SK-N-SH (cell line): ENCODE measurements around the gene FHOD3. TPM values are rescaled to one million over a fixed set of nuclear protein-coding genes. Genes with fewer than 3 reads are reported as not detected.

ENCODE experiments used
- CTCF ChIA-PET: fragments of 300-600, 350-600 bp; formaldehyde crosslinking; extraction: SDS; loops from one replicate; lab custom pipeline; 2021; lab: Yijun Ruan, JAX
- POLR2A ChIA-PET: fragments of 350-600 bp; sonication (Branson Sonifier 250); formaldehyde crosslinking; extraction: SDS; loops from one replicate; lab custom pipeline; 2020; ENCODE audit warnings: antibody characterized with exemption, inconsistent platforms; lab: Yijun Ruan, JAX
- DNase-seq: peaks from one replicate; pipeline ENCODE4 v3.0.0; 2012
- H2AFZ ChIP-seq: fragments of 200-600 bp; sonication (generic); 2 replicates; pipeline ENCODE4 v1.8.1; 2016; ENCODE audit warnings: antibody characterized with exemption, mild to moderate bottlenecking, low read depth
- H3F3A ChIP-seq: fragments of 200-600 bp; sonication (generic); replicated peaks from 2 replicates; pipeline ENCODE3; 2016; ENCODE audit warnings: antibody characterized with exemption, mild to moderate bottlenecking; ENCODE audit not compliant: insufficient read depth
- H3K27ac ChIP-seq, 2 experiments: fragments of 200-500 bp in 1 of 2; fragments of 200-600 bp in 1 of 2; sonication (Bioruptor generic) in 1 of 2; sonication (generic), shearing (Covaris generic) in 1 of 2; 2 replicates each; pipeline versions ENCODE4 v1.5.1 to v1.6.1; 2014 to 2016; ENCODE audit warnings: low read depth in 2 of 2, inconsistent platforms in 1 of 2, low read length in 1 of 2, mild to moderate bottlenecking in 1 of 2, mixed read lengths in 1 of 2
- H3K27me3 ChIP-seq: fragments of 200-600 bp; sonication (generic), shearing (Covaris generic); 2 replicates; pipeline ENCODE4 v1.6.1; 2016; ENCODE audit warnings: mixed run types; ENCODE audit not compliant: insufficient read depth
- H3K36me3 ChIP-seq, 2 experiments: fragments of 200-500 bp in 1 of 2; fragments of 200-600 bp in 1 of 2; sonication (Bioruptor generic) in 1 of 2; sonication (generic) in 1 of 2; replicated peaks in 1 of 2; 2 replicates each; pipeline versions ENCODE3 to v1.5.1; 2014 to 2016; ENCODE audit warnings: low read length in 1 of 2, mild to moderate bottlenecking in 1 of 2; ENCODE audit not compliant: insufficient read depth in 2 of 2, control insufficient read depth in 1 of 2
- H3K4me1 ChIP-seq, 2 experiments: fragments of 200-500 bp in 1 of 2; fragments of 200-600 bp in 1 of 2; sonication (Bioruptor generic) in 1 of 2; sonication (generic), shearing (Covaris generic) in 1 of 2; 2 replicates each; pipeline versions ENCODE4 v1.5.1 to v1.6.1; 2014 to 2016; ENCODE audit warnings: low read depth in 1 of 2, low read length in 1 of 2, mixed run types in 1 of 2; ENCODE audit not compliant: insufficient read depth in 2 of 2, control insufficient read depth in 1 of 2
- H3K4me2 ChIP-seq: fragments of 200-600 bp; sonication (generic), shearing (Covaris generic); 2 replicates; pipeline ENCODE4 v1.6.1; 2017; ENCODE audit warnings: mixed run types
- H3K4me3 ChIP-seq, 2 experiments: fragments of 200-500 bp in 1 of 2; fragments of 200-600 bp in 1 of 2; sonication (Bioruptor generic) in 1 of 2; sonication (generic), shearing (Covaris generic) in 1 of 2; 2 replicates each; pipeline versions ENCODE4 v1.5.1 to v1.8.1; 2014 to 2016; ENCODE audit warnings: low read depth in 2 of 2, inconsistent platforms in 1 of 2, low read length in 1 of 2, mild to moderate bottlenecking in 1 of 2, mixed read lengths in 1 of 2, moderate library complexity in 1 of 2
- H3K79me2 ChIP-seq: fragments of 200-600 bp; sonication (generic); 2 replicates; pipeline ENCODE4 v1.8.1; 2017; ENCODE audit warnings: mild to moderate bottlenecking; ENCODE audit not compliant: insufficient read depth
- H3K9ac ChIP-seq: fragments of 200-600 bp; sonication (generic); 2 replicates; pipeline ENCODE4 v1.6.1; 2017; ENCODE audit warnings: mixed run types
- H3K9me2 ChIP-seq: fragments of 200-600 bp; sonication (generic); 2 replicates; pipeline ENCODE4 v1.6.1; 2017; ENCODE audit warnings: mixed run types
- H3K9me3 ChIP-seq: fragments of 200-600 bp; sonication (generic); 2 replicates; pipeline ENCODE4 v1.6.1; 2017; ENCODE audit warnings: mixed run types, mild to moderate bottlenecking, moderate library complexity
- H4K20me1 ChIP-seq: fragments of 200-600 bp; sonication (generic); 2 replicates; pipeline ENCODE4 v1.6.1; 2017; ENCODE audit warnings: mild to moderate bottlenecking, mixed run types; ENCODE audit not compliant: insufficient read depth
- ELF1 ChIP-seq: IDR thresholded peaks from 2 replicates; pipeline ENCODE4 v1.4.0; 2012
- EP300 ChIP-seq, 2 experiments: IDR thresholded peaks; 2 replicates each; pipeline versions ENCODE4 v1.4.0 to v1.6.1; 2012; ENCODE audit warnings: borderline replicate concordance in 1 of 2, low read depth in 1 of 2, low read length in 1 of 2
- EZH2phosphoT487 ChIP-seq: fragments of 200-600 bp; sonication (generic); IDR thresholded peaks from 2 replicates; pipeline ENCODE4 v1.6.1; 2017; ENCODE audit warnings: low read depth, mixed run types, mild to moderate bottlenecking, antibody characterized with exemption, moderate library complexity, borderline replicate concordance
- FOXM1 ChIP-seq: IDR thresholded peaks from 2 replicates; pipeline ENCODE4 v1.4.0; 2012; ENCODE audit warnings: low read depth, mild to moderate bottlenecking
- GATA2 ChIP-seq: sonication (generic); formaldehyde crosslinking; IDR thresholded peaks from 2 replicates; pipeline ENCODE4 v1.5.0; 2020; ENCODE audit warnings: mild to moderate bottlenecking, missing genetic modification reagents
- JUND ChIP-seq: IDR thresholded peaks from 2 replicates; pipeline ENCODE4 v1.4.0; 2012
- MEF2A ChIP-seq: IDR thresholded peaks from 2 replicates; pipeline ENCODE4 v1.4.0; 2012; ENCODE audit warnings: low read depth, borderline replicate concordance
- MXI1 ChIP-seq: IDR thresholded peaks from 2 replicates; pipeline ENCODE4 v1.6.1; 2012; ENCODE audit warnings: mild to moderate bottlenecking, low read depth, low read length, improper control_type of control experiment
- NRF1 ChIP-seq: IDR thresholded peaks from 2 replicates; pipeline ENCODE4 v1.6.1; 2012; ENCODE audit warnings: low read depth, mild to moderate bottlenecking, low read length
- POLR2AphosphoS5 ChIP-seq: IDR thresholded peaks from 2 replicates; pipeline ENCODE4 v1.6.1; 2012; ENCODE audit warnings: low read depth, low read length
- RAD21 ChIP-seq: IDR thresholded peaks from 2 replicates; pipeline ENCODE4 v1.6.1; 2012; ENCODE audit warnings: mild to moderate bottlenecking, low read length
- RFX5 ChIP-seq: IDR thresholded peaks from 2 replicates; pipeline ENCODE4 v1.6.1; 2012; ENCODE audit warnings: mild to moderate bottlenecking, improper control_type of control experiment, low read length
- RXRA ChIP-seq: IDR thresholded peaks from 2 replicates; pipeline ENCODE4 v1.4.0; 2012; ENCODE audit warnings: low read depth, mild to moderate bottlenecking, borderline replicate concordance
- TAF1 ChIP-seq: IDR thresholded peaks from 2 replicates; pipeline ENCODE4 v1.6.1; 2012; ENCODE audit warnings: low read depth, mild to moderate bottlenecking, low read length, moderate library complexity, borderline replicate concordance
- WGBS: methylation state at CpG from one replicate; pipeline ENCODE4 v1.1.6; 2017; ENCODE audit warnings: low lambda C conversion rate; 5-methylcytosine and 5-hydroxymethylcytosine counted together
- polyA plus RNA-seq, 3 experiments: library from polyadenylated mRNA; depleted of rRNA; stranded (reverse); fragments of >200 nt; gene quantifications; 2 replicates each; pipeline ENCODE4 v1.2.3, GENCODE V29; 2012
- TF ChIP-seq, protein P1 (sequence below): IDR thresholded peaks from 2 replicates; pipeline ENCODE4 v1.4.0; 2012; ENCODE audit warnings: low read depth, borderline replicate concordance
- TF ChIP-seq, protein P2 (sequence below): IDR thresholded peaks from 2 replicates; pipeline ENCODE4; 2012
- TF ChIP-seq, protein P3 (sequence below): fragments of 150-350 bp; IDR thresholded peaks from 2 replicates; pipeline ENCODE4 v1.6.1; 2017; ENCODE audit warnings: antibody characterized with exemption, low read length, low read depth, borderline replicate concordance

Gene FHOD3
- polyA plus RNA-seq, 1 of the 3 experiments (the other 2 are of a cell fraction), result 10.9 TPM

DNA sequence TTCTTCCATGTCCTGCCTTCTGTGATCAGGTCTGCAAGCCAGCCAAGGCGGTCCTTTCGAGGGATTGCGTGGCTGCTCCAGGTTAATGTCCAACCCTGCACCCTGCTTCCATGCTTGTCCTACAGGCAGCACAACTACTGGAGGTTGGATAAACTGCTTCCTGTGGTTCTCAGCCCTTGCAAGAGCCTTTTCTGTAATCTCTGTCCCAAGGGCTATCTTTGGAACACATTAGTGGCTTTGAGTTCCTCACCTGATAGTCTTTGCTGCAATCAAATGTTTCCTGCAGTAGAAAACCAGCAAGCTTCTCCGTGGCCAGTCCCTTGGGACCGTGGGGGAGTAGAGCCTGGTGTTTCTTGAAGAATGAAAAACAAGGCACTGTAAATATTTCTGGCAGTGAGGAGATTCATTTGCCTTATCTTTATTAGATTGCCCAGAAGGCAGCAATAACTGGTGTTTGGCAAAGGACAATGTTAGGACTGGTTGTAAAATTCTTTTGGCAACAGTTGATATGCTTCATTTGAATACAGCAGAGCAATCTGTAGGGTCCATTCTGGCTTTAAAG, 214.4 kb downstream of the FHOD3 start (continued):
- TF ChIP-seq, protein P1, sequence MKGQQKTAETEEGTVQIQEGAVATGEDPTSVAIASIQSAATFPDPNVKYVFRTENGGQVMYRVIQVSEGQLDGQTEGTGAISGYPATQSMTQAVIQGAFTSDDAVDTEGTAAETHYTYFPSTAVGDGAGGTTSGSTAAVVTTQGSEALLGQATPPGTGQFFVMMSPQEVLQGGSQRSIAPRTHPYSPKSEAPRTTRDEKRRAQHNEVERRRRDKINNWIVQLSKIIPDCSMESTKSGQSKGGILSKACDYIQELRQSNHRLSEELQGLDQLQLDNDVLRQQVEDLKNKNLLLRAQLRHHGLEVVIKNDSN, result no peak
- TF ChIP-seq EZH2phosphoT487, result no peak
- TF ChIP-seq POLR2AphosphoS5, result no peak
- no peak for TF ChIP-seq FOXM1
- TF ChIP-seq TAF1, result no peak
- TF ChIP-seq GATA2, result 0 out of 2 replicates have a peak, but pooled peaks have one; percentile 21
- TF ChIP-seq RAD21, result no peak
- TF ChIP-seq, protein P2, sequence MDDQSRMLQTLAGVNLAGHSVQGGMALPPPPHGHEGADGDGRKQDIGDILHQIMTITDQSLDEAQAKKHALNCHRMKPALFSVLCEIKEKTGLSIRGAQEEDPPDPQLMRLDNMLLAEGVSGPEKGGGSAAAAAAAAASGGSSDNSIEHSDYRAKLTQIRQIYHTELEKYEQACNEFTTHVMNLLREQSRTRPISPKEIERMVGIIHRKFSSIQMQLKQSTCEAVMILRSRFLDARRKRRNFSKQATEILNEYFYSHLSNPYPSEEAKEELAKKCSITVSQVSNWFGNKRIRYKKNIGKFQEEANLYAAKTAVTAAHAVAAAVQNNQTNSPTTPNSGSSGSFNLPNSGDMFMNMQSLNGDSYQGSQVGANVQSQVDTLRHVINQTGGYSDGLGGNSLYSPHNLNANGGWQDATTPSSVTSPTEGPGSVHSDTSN, result no peak

DNA sequence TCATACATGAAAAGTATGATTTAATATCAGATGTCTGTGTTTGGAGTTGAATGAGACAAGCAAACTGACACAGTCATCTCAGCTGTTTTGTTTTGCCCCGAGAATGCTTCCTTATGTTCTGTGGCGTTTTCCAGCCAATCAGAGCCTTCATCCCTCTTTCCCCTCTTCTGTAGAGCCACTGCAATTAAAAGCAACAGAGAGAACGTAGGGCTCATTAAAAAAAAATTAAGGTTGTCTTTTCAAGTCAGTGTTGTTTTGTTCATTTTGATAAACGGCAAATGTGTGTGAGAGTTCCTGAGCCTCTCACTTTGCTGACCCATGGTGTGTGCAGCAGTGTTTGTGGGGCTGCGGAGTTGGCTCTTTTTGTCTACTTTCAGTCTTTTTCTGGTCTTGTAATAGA, 216.0 kb downstream of the FHOD3 start:
- H3K4me3 ChIP-seq, result no peak overlapping the region
- CTCF ChIA-PET, result interaction anchor here (0.8 kb wide), 1 partner anchor 8 kb away, joined by 3 read pairs; no protein-coding TSS in a partner anchor
- no peaks in the 10 kb centered on the region for H3K9me3 ChIP-seq
- POLR2A ChIA-PET, result no interaction called here
- TF ChIP-seq, protein P1, result no peak
- TF ChIP-seq RXRA, result no peak
- no peak for TF ChIP-seq NRF1
- TF ChIP-seq, protein P3, sequence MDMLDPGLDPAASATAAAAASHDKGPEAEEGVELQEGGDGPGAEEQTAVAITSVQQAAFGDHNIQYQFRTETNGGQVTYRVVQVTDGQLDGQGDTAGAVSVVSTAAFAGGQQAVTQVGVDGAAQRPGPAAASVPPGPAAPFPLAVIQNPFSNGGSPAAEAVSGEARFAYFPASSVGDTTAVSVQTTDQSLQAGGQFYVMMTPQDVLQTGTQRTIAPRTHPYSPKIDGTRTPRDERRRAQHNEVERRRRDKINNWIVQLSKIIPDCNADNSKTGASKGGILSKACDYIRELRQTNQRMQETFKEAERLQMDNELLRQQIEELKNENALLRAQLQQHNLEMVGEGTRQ, result no peak
- TF ChIP-seq MXI1, result no peak
- no peak for TF ChIP-seq RFX5
- TF ChIP-seq ELF1, result no peak
- no peak for TF ChIP-seq RAD21
- TF ChIP-seq MEF2A, result no peak
- TF ChIP-seq FOXM1, result no peak
- TF ChIP-seq JUND, result no peak
- no peak for TF ChIP-seq EP300 (IDR thresholded peaks at IDR 0.05; ENCODE audit: borderline replicate concordance in 1 of 2, low read depth in 1 of 2, low read length in 1 of 2)
- H2AFZ ChIP-seq, result no peak overlapping the region
- no peaks in the 10 kb centered on the region for H4K20me1 ChIP-seq
- H3F3A ChIP-seq, result no peaks in the 10 kb centered on the region
- H3K27ac ChIP-seq, result no peak overlapping the region
- no peaks in the 10 kb centered on the region for H3K9me2 ChIP-seq
- no peak for DNase-seq
- H3K4me2 ChIP-seq, result no peak overlapping the region
- H3K79me2 ChIP-seq, result no peaks in the 10 kb centered on the region
- 80% methylated on average over 5 of the region's 5 CpGs for WGBS
- no peak overlapping the region for H3K9ac ChIP-seq
- peaks cover 0 to 3% of the 10 kb centered on the region in 2 experiments for H3K36me3 ChIP-seq
- peaks cover 0 to 28% of the 10 kb centered on the region in 2 experiments; a peak in 2 of 4 replicates for H3K4me1 ChIP-seq
- no peaks in the 10 kb centered on the region for H3K27me3 ChIP-seq
